Measurements from ENCODE around the gene TRPM1.

Gene TRPM1

DNA sequence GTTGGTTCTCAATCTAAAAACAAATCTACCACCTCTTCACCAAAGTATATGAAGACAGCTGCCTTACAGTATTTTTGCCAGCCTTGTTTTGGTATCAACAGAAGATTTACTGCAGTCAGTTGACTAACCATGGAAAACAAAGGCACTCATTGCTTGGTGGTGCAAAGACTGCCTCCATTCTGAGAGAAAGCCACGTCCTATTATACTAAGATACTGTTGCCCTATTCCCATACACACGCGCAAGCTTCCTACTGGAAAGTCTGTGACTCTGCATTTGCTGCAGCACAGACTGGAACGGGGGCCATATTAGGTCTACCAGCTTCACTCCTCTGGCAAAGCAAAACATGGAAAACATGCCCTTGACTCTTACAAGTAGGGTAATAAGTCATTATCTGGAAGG, 128.1 kb downstream of the TRPM1 start:
- no peak for DNase-seq (ENCODE audit: low spot score)

DNA sequence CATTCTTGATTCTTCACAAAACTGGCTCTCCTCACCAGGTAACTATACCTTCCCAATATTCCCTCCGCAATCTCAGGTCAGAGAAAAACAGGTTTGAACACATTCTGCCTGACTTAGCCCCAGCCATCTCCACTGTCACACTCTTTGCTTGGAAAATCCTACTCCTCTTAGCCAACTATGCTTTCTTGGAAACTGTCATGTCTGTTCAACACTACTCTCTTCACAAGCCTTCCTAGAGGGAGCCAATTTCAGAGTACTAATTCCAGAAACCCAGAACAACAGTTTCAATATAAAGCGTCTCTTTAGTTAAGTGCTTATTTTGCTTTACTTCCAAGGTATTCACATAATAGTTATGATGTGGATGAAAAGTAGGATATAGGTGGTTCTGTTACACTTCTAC, 131.8 kb downstream of the TRPM1 start:
- no peak for DNase-seq (ENCODE audit: low spot score)

DNA sequence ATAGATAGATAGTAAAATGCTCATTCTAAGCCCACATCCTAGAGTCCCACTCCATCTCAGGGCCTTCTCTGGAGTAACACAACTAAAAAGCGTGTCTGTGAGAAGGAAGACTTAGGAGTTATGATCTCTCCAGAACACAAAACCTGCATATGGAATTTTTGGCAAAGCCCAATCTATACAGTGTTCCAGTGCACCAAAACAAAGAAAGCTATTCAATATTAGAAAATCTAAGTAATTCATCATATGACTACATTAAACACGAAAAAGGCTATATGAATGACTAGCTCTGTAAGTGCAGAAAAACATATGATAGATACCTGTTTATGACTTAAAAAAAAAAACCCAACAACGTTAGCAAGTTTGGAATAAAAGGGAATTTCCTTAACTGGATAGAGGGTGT, 137.8 kb downstream of the TRPM1 start:
- DNase-seq (ENCODE audit: low spot score), result no peak

DNA sequence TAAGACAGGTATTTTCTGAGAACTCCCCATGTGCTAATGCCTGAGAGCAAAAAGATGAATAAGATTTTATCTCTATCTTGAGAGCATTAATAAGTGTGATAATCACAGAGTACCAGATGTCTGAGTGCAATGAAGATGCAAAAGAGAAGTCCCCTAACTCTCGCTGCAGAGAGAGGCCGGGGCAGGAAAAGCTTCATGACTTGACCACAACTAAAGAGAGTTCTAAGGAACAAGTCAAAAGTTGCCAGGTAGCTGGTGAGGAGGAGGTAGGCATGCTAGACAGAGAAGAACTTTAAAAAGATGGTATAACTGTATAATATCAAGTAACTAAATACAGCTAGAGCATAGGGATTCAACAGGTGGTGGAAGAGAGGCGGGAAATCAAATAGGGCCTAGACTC, 138.9 kb downstream of the TRPM1 start:
- no peak for DNase-seq (ENCODE audit: low spot score)

DNA sequence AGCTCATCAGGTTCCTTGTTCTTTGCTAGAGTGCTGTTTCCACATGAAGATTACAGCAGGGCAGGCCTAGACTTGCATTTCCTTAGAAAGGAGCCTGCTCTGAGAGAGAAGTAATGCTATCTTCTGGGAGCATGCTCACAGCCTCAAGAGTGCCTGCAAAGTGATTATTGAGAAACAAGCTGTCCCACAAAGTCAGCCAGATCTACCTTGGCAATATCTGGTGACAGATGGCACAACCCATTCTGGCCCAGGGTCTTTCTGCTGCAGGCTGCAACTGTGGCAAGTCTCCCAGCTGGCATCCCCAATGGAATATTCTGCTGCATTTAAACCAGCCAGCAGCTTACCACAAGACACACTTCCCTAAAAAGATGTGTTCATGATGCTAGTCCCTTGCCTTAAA, 139.4 kb downstream of the TRPM1 start:
- DNase-seq (ENCODE audit: low spot score), result no peak

DNA sequence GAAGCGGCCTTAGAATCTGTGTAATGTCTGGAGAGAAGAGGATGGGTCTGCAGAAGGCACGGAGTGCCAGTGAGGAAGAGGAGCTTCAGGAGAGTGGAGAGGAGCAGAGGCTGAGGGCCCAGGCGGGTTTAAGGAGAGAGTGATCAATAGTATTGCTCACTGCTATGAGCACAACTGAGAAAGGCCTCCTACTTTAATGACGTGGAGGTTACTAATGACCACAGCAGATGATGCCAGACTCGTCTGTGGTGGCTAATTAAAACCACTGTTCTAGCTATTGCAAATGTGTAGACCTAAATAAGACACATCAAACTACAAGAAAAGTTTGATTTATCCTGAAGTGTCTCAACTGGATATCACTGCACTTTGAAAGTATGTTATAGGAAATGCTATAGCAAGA, 143.3 kb downstream of the TRPM1 start:
- no peak for DNase-seq (ENCODE audit: low spot score)

DNA sequence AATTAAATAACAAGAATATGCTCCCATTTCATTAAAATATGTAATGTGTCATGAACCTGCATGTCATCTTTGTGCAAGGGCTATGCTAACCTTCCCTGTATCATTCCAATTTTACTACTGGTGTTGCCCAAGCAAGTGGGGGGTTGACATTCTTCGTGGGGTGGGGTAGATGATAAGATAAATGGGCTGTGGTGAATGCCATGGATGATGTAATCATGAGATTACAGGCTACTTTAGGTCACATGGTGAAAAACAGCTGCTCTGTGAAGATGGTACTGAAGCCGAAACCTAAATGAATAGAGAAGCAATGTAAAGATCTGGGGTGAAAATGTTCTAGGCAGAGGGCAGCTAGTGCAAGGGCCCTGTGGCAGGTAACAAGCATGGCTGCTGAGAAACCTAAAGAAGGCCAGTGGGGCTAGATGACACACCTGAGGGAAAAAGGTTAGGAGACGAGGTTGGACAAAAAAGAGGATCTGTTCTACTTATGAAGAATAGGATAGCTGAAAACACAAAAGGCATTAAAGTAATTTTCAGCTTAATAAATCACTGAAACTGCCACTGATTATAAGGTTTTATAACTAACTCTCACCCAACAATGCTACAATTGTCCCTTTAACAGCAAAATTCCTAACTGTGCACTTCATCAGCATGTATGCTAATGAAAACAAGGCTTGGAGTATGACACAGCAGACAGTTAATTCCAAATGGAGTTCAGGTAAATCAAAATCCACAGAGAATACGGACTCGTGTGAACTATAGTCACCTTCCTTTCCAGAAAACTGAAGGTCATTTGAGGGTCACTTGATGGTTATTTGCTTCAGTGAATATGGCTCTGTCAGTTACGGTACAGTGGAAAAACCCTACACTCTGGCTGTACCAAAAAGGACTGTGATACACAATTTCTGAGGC, 145.1 kb downstream of the TRPM1 start:
- DNase-seq (ENCODE audit: low spot score), result no peak

DNA sequence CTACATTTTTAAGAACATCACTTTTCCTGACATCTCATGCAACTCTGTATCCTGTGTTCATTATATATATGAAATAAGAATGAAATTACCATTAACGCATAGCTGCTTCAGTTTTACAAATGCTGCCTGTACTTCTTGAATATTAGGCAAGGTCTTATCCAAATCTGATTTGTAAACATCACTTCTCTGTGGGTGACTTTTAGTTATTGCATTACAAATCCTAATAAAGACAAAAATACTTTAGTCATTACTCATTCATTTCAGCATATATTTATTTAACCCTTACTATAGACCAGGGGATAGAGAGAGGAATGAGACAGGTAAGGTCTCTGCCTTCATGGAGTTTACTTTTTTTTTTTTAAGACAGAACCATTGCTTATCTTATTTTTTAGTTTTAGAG, 146.9 kb downstream of the TRPM1 start:
- DNase-seq (ENCODE audit: low spot score), result no peak

DNA sequence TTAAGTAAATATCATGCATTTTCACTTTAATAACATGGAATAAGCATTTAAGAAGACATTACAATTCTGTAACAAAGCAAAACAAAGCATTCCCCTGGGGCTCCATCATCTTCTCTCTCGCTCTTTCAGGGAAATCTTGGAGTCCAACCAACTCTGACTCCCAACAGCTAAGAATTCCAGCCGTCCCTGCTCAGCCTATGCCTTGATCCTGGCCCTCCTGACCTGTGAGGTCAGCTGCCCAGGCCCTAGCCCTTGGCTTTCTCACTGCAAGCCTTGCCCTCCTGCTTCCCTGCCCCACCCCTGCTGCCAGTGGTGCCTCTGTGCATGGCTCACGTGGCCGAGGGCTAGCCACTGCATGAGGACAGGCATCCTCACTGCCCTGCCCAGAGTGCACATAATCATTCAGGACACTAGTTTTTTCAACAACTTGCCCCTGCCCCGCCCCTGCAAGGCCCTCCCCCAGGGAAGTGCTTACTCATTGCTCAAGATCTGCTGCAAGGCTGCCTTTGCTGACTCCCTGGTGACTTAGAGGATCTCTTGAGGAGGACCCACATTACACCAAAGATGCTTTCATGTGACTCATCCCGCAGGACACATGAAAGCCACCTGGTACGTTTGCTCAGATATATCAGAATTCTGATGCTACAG, 147.7 kb downstream of the TRPM1 start:
- DNase-seq (ENCODE audit: low spot score), result peak; percentile 74

DNA sequence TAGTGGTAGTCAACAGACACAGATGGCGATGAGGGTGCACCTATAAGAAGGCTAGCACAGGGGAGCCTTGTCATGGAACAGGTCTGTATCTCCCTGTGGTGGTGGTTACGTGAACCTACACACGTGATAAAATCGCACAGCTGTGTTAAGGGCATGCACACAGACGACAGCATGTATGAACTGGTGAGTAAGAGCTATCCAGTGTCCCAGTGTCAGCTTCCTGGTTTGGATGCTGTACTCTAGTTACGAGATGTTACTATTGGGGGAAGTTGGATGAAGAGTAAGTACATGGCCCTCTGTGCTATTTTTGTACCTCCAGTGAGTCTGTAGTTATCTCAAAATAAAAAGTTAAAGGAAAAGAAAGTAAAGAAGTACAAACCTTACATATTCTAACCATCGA, 148.3 kb downstream of the TRPM1 start:
- no peak for DNase-seq (ENCODE audit: low spot score)
